ENCODE data around the gene OR10G8.

Gene OR10G8

DNA sequence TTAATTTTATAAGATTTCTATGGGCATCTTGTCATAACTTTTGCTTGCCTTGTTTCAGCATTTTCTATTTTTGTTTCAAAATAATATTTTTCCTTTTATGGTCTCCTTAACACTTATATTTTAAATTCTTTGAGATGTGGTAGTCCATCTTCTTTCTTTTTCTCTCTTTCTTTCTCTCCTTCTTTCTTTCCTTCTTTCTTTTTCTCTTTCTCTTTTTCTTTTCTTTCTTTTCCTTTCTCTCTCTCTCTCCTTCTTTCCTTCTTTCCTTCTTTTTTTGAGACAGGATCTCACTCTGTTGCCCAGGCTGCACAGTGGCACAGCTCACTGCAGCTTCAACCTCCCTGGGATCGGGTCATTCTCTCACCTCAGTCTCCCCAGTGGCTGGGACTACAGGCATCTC lies 50.7 kb downstream of the OR10G8 start:
- no peak for DNase-seq (ENCODE audit: low read depth in 2 of 2)

DNA sequence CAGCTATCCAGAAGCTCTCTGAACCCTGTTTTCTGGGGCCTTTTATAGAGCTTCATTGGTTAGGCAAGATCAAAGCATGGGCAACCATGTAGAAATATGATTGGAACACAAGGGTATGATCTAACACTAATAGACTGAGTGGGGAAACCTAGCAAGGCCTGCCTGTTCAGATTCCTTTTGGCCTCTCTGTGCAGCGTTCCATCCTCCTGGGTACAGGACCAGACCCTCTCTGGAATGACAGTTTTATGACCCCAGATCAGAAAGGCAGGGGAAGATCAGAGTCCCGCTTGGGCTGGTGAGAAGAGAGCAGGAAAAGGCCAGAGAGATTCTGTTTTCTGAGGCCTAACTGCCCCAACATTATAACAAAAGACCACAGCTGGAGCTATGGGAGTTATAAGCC lies 52.0 kb downstream of the OR10G8 start:
- DNase-seq (ENCODE audit: low read depth in 2 of 2): no peak

DNA sequence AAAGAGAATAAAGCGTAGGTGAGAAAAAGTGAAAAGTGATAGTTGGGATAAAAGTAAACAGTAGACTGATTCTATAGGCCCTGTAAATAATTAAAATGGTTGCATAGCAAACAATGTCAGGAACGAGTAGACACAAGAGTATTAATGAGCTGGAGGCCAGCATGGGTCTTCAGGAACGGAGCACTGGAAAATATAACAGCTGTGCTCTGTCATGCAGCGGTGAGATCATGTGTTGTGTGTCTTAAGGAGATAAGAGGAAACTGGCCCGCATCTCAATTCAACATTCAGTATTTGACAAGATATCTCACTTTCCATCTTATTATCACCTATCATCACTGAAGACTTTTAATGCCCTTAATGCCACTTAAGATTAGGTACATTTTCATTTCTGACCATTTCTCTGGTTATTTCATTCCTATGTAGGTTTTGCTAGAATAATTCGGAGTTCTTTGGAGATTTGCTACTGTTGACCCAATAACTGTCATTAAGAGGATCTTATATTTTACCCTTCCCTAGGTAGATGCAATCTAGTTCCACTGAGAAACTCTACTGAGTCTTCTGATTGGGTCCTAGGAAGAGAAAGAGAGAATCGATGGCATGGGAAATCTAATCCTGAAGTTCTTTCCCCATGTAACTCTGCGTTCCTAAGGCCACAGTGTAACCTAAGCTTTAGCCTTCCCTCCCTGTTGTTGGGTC lies 53.2 kb downstream of the OR10G8 start:
- DNase-seq (ENCODE audit: low read depth in 2 of 2): no peak
